ENCODE results near the gene GPR21.

GPR21 gene

GRCh38 chr9:123063896-123064295, 30.4 kb downstream of the GPR21 start:
- DNase-seq (ENCODE audit: low read depth, low spot score): no peak

- no peak for DNase-seq (ENCODE audit: low read depth, low spot score)
Observed at GRCh38 chr9:123064716-123065115, 31.2 kb downstream of the GPR21 start.

- DNase-seq (ENCODE audit: low read depth, low spot score): no peak
Observed at GRCh38 chr9:123065196-123065595, 31.7 kb downstream of the GPR21 start.

GRCh38 chr9:123067136-123067535, 33.7 kb downstream of the GPR21 start:
- DNase-seq (ENCODE audit: low read depth, low spot score): no peak

GRCh38 chr9:123069010-123069481, 35.6 kb downstream of the GPR21 start:
- peak; percentile 41 for DNase-seq (ENCODE audit: low read depth, low spot score)

- no peak for DNase-seq (ENCODE audit: low read depth, low spot score)
Observed at GRCh38 chr9:123070198-123070597, 36.7 kb downstream of the GPR21 start.

GRCh38 chr9:123072407-123072995, 39.0 kb downstream of the GPR21 start:
- no peak for DNase-seq (ENCODE audit: low read depth, low spot score)

GRCh38 chr9:123073441-123073840, 40.0 kb downstream of the GPR21 start:
- DNase-seq (ENCODE audit: low read depth, low spot score): no peak

- no peak for DNase-seq (ENCODE audit: low read depth, low spot score)
Observed at GRCh38 chr9:123073991-123074422, 40.5 kb downstream of the GPR21 start.

GRCh38 chr9:123074628-123075027, 41.2 kb downstream of the GPR21 start:
- DNase-seq (ENCODE audit: low read depth, low spot score): no peak

GRCh38 chr9:123080444-123080843, 47.0 kb downstream of the GPR21 start:
- DNase-seq (ENCODE audit: low read depth, low spot score): no peak

- no peak for DNase-seq (ENCODE audit: low read depth, low spot score)
Observed at GRCh38 chr9:123081824-123082223, 48.4 kb downstream of the GPR21 start.

- DNase-seq (ENCODE audit: low read depth, low spot score): no peak
Observed at GRCh38 chr9:123083680-123084079, 50.2 kb downstream of the GPR21 start.

GRCh38 chr9:123084256-123084655, 50.8 kb downstream of the GPR21 start:
- DNase-seq (ENCODE audit: low read depth, low spot score): no peak

Data from smooth muscle cell of the brain vasculature (primary cell).